Measurements from ENCODE around the gene RALGDS.
"Not testable (repeated sequence)": the region's sequence is repeated elsewhere in the genome, so short reads cannot be mapped to it uniquely, and the experiment has no call there.

Gene RALGDS

DNA sequence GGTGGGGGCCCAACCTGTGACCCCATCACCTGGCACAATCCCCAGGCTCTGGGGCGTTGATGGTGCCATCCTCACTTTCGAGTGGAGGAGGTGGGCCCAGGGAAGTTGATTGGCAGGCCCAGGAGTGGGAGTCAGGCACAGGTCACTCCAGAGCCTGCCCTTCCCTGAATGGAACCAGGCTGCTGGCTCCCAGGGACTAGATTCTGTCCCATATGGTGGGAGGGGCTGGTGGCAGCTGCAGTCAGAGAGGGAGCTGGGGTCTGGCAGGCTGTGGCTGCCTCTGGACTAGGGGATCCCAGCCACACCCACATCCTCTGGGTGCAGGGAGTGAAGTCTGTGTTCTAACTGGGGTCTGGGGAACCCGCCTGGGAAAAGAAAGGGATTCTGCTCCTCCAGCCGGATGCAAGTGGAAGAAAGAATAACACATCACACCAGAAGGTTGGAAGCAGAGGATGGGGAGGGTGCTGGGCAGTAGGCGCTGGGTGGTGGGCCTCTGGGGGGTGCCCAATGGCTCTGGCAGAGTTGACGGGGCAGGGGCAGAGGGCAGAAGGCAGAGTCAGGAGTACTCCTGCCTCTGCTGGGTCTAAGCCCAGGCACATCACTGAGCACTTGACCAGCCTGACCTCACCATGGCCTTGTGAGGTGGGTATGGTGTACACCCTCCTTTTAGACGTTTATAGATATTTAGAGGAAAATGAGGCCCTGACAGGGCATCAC is 33.5 kb downstream of the RALGDS start:
- DNase-seq (ENCODE audit: low read depth): no peak

DNA sequence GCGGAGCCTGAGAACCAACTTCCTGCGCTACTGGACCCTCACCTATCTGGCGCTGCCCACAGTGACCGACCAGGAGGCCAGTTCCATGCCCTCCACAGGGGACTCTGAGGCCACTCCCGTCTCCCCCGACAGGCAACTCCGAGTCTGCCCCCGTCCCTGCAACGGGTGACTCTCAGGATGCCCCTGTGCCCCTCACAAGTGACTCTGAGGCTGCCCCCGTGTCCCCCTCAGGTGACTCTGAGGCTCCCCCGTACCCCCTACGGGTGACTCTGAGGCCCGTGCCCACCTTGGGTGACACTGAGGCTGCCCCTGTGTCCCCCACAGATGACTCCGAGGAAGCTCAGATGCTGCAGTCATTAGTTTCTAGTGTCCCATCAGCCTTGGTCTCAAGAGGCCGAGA is 34.1 kb downstream of the RALGDS start:
- DNase-seq (ENCODE audit: low read depth): no peak

DNA sequence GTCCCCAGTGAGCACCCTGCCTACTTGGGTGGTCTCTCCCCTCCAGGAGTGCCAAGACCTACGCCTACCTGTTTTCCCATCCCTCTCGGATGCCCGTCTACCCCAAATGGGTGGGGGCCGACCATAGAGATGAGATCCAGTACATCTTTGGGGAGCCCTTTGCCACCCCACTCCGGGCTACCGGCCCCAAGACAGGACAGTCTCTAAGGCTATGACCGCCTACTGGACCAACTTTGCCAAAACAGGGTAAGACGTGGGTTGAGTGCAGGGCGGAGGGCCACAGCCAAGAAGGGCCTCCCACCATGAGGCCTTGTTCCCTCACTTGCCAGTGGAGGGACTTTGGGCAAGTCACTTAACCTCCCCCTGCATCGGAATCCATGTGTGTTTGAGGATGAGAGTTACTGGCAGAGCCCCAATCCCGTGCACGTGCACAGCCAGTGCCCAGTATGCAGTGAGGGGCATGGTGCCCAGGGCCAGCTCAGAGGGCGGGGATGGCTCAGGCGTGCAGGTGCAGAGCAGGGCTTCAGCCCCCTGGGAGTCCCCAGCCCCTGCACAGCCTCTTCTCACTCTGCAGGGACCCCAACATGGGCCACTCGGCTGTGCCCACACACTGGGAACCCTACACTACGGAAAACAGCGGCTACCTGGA is 34.7 kb downstream of the RALGDS start:
- DNase-seq (ENCODE audit: low read depth): not testable (repeated sequence)

GRCh38 chr9:133083688-133084087 is 37.4 kb downstream of the RALGDS start:
- DNase-seq (ENCODE audit: low read depth): not testable (repeated sequence)

- not testable (repeated sequence) for DNase-seq (ENCODE audit: low read depth)
These were observed 38.9 kb downstream of the RALGDS start for GRCh38 chr9:133081957-133082644.

- not testable (repeated sequence) for DNase-seq (ENCODE audit: low read depth)
These were observed 40.0 kb downstream of the RALGDS start for GRCh38 chr9:133080786-133081779.

DNA sequence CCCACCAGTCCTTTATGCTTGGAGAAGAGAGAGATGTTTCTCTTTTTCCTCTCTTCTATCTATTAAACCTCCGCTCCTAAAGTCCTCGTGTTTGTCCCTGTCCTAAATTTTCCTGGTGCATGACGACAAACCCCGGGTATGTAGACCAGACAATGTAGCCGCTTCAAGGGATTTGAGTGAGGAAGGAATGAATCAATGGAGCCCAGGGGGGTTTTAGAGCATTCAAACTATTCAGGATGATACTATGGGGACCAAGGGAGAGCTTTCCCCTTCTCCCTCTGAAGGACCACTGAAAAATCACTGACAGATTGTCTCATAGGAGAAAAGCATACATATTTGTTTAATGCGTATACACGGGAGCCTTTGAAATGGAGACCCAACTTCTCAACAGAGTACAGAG is 40.9 kb downstream of the RALGDS start:
- no peak for DNase-seq (ENCODE audit: low read depth)

DNA sequence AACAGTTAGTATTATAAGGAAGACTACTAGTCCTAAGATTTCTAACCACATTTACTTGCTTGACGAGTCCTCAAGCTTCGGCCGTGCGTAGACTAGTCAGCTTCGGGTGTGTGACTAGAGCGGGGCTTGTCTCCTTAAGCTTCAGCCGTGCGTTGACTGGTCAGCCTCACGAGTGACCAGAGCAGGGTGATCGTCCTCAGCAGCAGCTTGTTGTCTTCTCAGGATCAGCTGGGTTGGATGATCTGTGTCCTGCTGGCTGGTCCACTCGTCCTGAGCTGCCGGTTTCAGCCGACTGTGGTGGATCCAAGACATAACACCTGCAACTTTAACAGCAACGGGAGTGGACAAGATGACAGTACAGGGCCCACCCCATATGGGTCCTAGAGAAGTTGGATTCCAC is 42.6 kb downstream of the RALGDS start:
- no peak for DNase-seq (ENCODE audit: low read depth)

- DNase-seq (ENCODE audit: low read depth): no peak
These were observed 44.3 kb downstream of the RALGDS start for GRCh38 chr9:133076691-133077090.

GRCh38 chr9:133075925-133076630 is 45.0 kb downstream of the RALGDS start:
- DNase-seq (ENCODE audit: low read depth): peak; percentile 50

GRCh38 chr9:133074111-133074651 is 46.9 kb downstream of the RALGDS start:
- peak; percentile 54 for DNase-seq (ENCODE audit: low read depth)

DNA sequence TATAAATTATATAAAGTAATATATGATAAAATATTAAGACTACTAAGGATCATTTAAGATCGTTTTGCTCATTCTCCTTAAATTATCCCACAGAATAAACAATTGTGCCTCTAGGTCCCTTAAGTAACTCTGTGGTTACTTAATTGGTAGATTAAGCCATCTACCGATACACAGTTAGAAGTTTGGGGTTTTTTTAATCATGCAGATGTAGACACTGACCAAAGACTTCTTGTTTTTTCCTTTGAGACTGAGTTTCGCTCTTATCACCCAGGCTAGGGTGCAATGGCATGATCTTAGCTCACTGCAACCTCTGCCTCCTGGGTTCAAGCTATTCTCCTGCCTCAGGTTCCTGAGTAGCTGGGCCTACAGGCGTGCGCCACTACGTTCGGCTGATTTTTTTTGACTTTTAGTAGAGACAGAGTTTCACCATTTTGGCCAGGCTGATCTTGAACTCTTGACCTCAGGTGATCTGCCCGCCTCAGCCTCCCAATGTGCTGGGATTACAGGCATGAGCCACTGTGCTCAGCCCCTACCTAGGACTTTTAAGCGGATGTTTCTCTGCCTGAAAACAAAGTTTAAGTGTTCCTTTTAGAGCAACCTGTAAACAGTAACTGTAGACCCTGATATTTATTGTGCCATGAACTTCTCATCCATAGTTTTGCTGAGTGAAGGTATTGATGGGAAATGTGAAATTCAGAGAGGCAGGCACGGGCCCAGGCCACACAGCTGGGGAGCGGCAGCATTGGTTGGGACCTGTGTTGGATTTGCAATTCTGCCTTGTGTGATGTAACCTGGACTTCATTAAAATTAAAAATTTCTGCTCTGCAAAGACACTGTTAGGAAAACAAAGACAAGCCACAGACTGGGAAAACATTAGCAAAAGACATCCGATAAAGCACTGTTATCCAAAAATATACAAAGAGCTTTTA is 47.7 kb downstream of the RALGDS start:
- no peak for DNase-seq (ENCODE audit: low read depth)

- not testable (repeated sequence) for DNase-seq (ENCODE audit: low read depth)
These were observed 48.8 kb downstream of the RALGDS start for GRCh38 chr9:133072210-133072609.

GRCh38 chr9:133071484-133072150 is 49.4 kb downstream of the RALGDS start:
- no peak for DNase-seq (ENCODE audit: low read depth)

- not testable (repeated sequence) for DNase-seq (ENCODE audit: low read depth)
These were observed 50.1 kb downstream of the RALGDS start for GRCh38 chr9:133070985-133071384.

DNA sequence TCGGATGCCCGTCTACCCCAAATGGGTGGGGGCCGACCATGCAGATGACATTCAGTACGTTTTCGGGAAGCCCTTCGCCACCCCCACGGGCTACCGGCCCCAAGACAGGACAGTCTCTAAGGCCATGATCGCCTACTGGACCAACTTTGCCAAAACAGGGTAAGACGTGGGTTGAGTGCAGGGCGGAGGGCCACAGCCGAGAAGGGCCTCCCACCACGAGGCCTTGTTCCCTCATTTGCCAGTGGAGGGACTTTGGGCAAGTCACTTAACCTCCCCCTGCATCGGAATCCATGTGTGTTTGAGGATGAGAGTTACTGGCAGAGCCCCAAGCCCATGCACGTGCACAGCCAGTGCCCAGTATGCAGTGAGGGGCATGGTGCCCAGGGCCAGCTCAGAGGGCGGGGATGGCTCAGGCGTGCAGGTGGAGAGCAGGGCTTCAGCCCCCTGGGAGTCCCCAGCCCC is 50.5 kb downstream of the RALGDS start:
- not testable (repeated sequence) for DNase-seq (ENCODE audit: low read depth)

GRCh38 chr9:133068431-133068830 is 52.6 kb downstream of the RALGDS start:
- DNase-seq (ENCODE audit: low read depth): not testable (repeated sequence)

DNA sequence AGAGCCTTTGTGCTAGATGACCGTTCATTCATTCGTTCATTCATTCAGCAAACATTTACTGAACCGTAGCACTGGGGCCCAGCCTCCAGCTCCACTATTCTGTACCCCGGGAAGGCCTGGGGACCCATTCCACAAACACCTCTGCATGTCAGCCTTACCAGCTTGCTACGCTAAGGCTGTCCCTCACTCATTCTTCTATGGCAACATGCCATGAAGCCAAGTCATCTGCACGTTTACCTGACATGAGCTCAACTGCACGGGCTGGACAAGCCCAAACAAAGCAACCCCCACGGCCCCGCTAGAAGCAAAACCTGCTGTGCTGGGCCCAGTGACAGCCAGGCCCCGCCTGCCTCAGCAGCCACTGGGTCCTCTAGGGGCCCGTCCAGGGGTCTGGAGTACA is 53.2 kb downstream of the RALGDS start:
- DNase-seq (ENCODE audit: low read depth): no peak

DNA sequence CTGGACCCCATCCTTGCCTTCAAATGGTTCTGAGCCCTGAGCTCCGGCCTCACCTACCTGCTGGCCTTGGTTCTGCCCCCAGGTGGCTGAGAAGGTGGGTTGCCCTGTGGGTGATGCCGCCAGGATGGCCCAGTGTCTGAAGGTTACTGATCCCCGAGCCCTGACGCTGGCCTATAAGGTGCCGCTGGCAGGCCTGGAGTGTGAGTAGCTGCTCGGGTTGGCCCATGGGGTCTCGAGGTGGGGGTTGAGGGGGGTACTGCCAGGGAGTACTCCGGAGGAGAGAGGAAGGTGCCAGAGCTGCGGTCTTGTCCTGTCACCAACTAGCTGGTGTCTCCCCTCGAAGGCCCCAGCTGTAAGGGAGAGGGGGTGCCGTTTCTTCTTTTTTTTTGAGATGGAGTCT is 54.0 kb downstream of the RALGDS start:
- no peak for DNase-seq (ENCODE audit: low read depth)

Data from GM04504 (cell line).